GM06990 (cell line): ENCODE data around the gene CD37.
A peak's percentile ranks its signal among the peaks of the same experiment; 100 is the strongest.

Experiments used
- DNase-seq: peaks from one replicate; pipeline ENCODE4 v3.0.0-alpha.2; 2011; ENCODE audit not compliant: insufficient read length; ENCODE audit errors: extremely low read depth
- H3K27me3 ChIP-seq: replicated peaks from 2 replicates; pipeline ENCODE4 v1.6.0; 2011; ENCODE audit warnings: low read length; ENCODE audit not compliant: control insufficient read depth, insufficient read depth
- H3K36me3 ChIP-seq: 2 replicates; pipeline ENCODE4 v1.5.1; 2011; ENCODE audit warnings: low read length; ENCODE audit not compliant: control insufficient read depth, insufficient read depth
- H3K4me3 ChIP-seq: replicated peaks from 2 replicates; pipeline ENCODE4 v1.5.1; 2011; ENCODE audit warnings: low read depth, mild to moderate bottlenecking, control low read depth, low read length
- CTCF ChIP-seq: IDR thresholded peaks from 2 replicates; pipeline ENCODE4 v1.5.1; 2011; ENCODE audit warnings: low read length, control low read depth, mild to moderate bottlenecking, inconsistent platforms; ENCODE audit not compliant: insufficient read depth, poor library complexity, severe bottlenecking

CD37 gene

GRCh38 chr19:49338023-49338677 lies 2.9 kb downstream of the CD37 start:
- DNase-seq, result no peak
- H3K4me3 ChIP-seq, result peak overlapping the region; percentile 4; the same call in 1 of the 2 replicates
- TF ChIP-seq CTCF, result no peak
- H3K27me3 ChIP-seq, result no peaks in the 10 kb centered on the region
- H3K36me3 ChIP-seq, result peaks cover 18% of the 10 kb centered on the region

GRCh38 chr19:49338691-49339300 lies 3.6 kb downstream of the CD37 start:
- Histone ChIP-seq H3K4me3 (peak overlapping the region; percentile 4; the same call in 1 of the 2 replicates), H3K27me3 (no peaks in the 10 kb centered on the region), H3K36me3 (peaks cover 18% of the 10 kb centered on the region)
- peak; percentile 51 for DNase-seq
- no peak for TF ChIP-seq CTCF

- Histone ChIP-seq H3K4me3 (peak overlapping the region; percentile 32), H3K27me3 (no peaks in the 10 kb centered on the region), H3K36me3 (peaks cover 18% of the 10 kb centered on the region)
- DNase-seq, result peak; percentile 48
- no peak for TF ChIP-seq CTCF
These were observed 4.3 kb downstream of the CD37 start for GRCh38 chr19:49339301-49340068.

DNA sequence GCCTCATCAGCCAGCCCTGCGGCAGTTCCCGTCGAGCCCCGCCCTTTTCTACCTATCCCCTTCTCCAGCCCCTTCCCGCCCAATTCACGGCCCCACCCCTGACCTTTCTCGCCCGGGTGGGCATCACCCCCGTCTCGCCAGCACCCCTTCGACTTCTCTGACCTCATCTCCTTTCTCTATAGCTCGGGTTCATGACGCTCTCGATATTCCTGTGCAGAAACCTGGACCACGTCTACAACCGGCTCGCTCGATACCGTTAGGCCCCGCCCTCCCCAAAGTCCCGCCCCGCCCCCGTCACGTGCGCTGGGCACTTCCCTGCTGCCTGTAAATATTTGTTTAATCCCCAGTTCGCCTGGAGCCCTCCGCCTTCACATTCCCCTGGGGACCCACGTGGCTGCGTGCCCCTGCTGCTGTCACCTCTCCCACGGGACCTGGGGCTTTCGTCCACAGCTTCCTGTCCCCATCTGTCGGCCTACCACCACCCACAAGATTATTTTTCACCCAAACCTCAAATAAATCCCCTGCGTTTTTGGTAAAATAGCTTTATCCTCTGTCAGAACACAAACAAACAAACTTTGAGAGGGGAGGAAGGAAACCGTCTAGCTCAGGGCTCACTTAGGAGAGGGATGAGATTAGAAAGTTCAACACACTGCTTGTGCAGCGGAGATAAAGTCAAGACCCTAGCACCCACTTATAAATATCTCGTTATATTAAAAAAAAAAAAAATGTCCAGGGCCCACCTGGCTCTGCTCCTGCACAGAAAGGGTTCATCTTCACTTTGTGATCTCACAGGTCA lies 5.1 kb downstream of the CD37 start:
- peak; percentile 92 for DNase-seq
- Histone ChIP-seq H3K36me3 (peaks cover 18% of the 10 kb centered on the region), H3K27me3 (no peaks in the 10 kb centered on the region), H3K4me3 (peak overlapping the region; percentile 32)
- TF ChIP-seq CTCF, result no peak

DNA sequence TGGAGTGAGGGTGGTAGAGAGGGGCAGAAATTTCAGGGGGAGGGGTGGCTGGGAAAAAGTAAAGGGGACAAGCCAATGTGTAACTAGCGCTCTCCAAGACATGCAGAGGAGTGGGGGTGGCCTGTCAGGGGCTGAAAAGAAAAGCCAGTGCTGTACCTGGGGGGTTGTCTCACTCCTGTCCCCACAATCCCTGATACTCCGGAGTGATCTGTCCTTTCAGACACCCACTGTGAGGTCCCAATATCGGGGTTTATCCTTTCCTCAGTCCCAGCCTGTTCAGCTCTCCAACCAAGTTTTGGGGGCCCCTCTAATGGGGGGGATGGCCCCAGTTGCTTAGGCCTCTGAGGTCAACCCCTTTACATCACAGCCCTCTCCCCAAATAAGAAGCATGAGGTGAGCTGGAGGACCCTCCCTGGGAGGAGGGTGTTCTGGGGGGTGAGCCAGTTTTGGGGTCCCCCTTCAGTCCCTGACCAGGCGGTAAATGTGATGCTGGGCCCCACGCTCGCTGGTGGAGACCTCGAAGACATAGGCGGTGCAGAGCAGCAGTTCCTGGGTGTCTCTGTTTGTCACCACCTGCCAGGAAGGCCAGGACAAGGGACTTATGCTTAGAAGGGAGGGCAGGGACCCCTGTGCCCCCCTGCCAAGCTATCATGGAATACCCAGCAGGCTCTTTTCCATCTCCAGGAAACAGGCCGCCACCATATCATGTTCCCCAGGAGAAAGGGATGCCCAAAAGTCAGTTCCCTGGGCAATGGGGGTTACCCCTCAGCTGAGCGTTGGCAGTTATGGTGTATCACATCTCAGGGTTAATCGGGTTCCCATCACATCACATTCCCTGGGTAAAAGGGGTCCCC lies 5.9 kb downstream of the CD37 start:
- H3K4me3 ChIP-seq, result no peak overlapping the region
- TF ChIP-seq CTCF, result no peak

More for the DNA sequence above, 5.9 kb downstream of the CD37 start:
- no peaks in the 10 kb centered on the region for H3K27me3 ChIP-seq
- peaks cover 18% of the 10 kb centered on the region for H3K36me3 ChIP-seq
- DNase-seq, result no peak
